HuH-7.5 (cell line): ENCODE measurements around the gene SLC35A5.

Experiments
- DNase-seq: peaks from one replicate; pipeline ENCODE4 v3.0.0; 2011; ENCODE audit warnings: low spot score

SLC35A5 gene

GRCh38 chr3:112572701-112573100, 10.9 kb downstream of the SLC35A5 start:
- no peak for DNase-seq

- no peak for DNase-seq
These were observed 17.4 kb downstream of the SLC35A5 start for GRCh38 chr3:112579232-112579631.

DNA sequence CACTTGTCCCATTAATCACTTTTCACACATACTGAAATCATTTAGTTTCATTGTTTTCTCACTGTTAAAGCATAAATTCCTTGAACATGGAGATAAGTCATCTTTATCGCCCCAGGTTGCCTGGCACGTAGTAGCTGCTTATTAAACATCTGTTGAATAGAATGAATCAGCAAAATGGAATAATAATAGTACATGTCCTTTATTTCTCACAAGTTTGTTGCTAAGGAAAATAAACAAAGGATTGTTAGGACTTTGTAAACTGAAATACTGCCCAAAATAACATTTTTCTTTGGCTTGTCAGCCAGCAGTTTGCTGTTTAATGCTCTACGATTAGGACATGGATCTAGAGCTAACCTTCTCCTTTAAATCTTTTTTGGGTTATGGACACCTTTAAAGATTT, 17.9 kb downstream of the SLC35A5 start:
- no peak for DNase-seq

GRCh38 chr3:112582244-112582874, 20.5 kb downstream of the SLC35A5 start:
- no peak for DNase-seq

DNA sequence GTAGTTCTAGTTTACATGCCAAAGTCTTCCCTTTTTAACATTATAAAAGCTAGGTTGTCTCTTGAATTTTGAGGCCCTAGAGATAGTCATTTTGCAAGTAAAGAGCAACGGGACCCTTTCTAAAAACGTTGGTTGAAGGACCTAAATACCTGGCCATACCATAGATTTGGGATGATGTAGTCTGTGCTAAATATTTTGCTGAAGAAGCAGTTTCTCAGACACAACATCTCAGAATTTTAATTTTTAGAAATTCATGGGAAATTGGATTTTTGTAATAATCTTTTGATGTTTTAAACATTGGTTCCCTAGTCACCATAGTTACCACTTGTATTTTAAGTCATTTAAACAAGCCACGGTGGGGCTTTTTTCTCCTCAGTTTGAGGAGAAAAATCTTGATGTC, 21.3 kb downstream of the SLC35A5 start:
- DNase-seq: no peak

GRCh38 chr3:112585782-112586181, 23.9 kb downstream of the SLC35A5 start:
- no peak for DNase-seq

GRCh38 chr3:112587336-112587735, 25.5 kb downstream of the SLC35A5 start:
- no peak for DNase-seq

DNA sequence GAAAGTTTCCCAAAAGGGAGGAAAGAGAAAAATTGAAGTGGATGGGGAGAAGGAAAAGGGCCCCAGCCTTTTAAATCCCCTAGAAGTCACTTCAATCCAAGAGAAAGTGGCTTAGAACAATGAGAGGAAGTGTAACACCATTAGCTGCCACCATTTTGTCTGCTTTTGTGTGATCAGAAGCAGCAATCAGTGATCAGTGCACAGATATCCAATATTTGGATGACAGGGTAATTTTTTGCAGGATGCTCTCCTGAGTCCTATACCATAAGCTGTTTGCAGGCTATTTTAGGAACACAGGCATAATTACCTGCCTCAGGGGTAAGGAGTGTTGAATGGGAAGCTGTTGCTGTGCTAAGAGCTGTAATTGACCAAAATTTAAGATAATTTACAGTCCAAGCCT, 31.4 kb downstream of the SLC35A5 start:
- no peak for DNase-seq

- DNase-seq: no peak
These were observed 33.0 kb downstream of the SLC35A5 start for GRCh38 chr3:112594856-112595255.

DNA sequence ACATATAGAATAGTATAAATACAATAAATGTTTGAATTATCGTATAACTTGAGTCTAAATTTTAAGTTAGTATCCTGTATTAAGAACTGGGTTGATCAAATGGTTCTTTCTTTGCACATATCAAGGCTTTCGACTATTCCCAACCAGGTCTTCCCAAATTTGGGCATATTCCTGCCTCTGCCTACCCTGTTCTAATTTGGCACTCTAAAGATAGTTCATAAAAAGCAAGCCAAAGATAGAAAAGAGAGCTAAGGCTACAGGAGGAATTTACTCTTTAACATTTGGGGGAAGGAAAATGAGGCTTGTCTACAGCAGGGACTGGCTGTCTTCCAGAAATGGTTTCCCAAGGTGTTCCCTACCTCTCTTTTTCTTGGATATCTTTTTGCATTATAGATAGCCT, 36.1 kb downstream of the SLC35A5 start:
- DNase-seq: no peak

DNA sequence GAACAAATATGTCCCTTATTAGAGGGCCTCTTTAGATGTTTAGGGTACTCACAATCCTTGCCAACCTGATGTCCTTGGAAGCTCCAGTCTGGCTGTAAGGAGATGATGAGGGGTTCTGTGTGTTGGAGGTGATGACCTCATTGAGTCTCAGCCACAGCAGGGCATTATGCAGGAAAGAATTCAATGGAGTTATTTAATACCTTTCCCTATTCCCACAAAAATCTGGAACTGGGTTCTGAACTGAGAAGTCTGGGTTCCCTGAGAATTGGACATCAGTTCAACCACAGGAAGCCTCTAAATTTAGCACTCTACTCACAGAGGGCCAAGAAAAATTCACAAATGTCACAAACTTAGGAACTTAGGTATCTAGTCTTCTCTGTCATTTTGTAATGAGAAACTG, 36.9 kb downstream of the SLC35A5 start:
- DNase-seq: no peak

DNA sequence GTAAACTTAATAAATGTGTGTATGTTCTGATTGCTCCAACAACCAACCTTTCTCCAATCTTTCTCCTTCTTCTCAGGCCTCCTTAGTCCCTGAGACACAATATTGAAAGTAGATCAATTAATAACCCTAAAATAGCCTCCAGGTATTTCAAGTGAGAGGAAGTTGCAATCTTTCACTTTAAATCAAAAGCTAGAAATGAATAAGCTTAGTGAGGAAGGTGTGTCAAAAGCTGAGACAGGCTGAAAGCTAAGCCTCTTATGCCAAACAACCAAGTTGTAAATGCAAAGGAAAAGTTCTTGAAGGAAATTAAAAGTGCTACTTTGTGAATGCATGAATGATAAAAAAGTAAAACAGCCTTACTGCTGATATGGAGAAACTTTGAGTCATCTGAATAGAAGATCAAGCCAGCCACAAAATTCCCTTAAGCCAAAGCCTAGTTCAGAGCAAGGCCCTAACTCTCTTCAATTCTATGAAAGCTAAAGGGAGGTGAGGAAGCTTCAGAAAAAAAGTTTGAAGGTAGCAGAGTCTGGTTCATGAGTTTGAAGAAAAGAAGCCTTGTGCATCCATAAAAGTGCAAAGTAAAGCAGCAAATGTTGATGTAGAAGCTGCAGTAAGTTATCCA, 40.5 kb downstream of the SLC35A5 start:
- DNase-seq: no peak

GRCh38 chr3:112604536-112604935, 42.7 kb downstream of the SLC35A5 start:
- no peak for DNase-seq

DNA sequence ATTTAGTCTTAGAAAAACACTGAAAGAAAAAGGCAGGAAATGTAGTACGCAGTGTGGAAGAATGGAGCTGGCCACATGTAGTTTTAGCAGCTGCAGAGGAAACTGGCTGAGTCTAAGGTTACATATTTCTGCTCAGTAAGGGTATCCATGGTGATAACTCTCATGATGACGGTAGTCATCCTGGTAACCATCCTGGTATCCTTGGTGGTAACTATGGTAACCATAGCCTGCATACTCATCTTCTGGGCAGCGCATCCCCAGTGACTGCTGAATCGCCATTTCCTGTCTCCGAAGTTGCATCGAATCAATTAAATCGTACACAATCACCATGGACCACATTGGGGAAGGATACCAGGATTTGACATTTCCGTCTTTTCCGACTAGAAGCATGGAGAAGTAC, 43.4 kb downstream of the SLC35A5 start:
- DNase-seq: no peak

DNA sequence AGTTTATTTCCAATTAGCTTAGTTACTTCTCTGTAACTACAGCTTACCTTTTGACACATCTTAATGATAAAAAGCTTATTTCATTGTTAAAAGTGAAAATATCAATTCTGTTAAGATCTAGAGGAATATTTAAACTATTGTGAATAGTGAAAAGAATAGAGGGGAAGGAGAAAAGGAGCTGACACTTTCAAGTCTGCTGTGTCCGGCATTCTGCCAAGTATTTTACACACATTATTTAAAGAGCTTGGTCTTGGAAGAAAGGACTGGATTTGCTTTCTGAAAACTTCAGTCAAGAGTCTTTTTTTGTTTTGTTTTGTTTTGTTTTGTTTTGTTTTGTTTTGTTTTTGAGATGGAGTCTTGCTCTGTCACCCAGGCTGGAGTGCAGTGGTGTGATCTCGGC, 44.3 kb downstream of the SLC35A5 start:
- no peak for DNase-seq

GRCh38 chr3:112607863-112608262, 46.0 kb downstream of the SLC35A5 start:
- DNase-seq: no peak

DNA sequence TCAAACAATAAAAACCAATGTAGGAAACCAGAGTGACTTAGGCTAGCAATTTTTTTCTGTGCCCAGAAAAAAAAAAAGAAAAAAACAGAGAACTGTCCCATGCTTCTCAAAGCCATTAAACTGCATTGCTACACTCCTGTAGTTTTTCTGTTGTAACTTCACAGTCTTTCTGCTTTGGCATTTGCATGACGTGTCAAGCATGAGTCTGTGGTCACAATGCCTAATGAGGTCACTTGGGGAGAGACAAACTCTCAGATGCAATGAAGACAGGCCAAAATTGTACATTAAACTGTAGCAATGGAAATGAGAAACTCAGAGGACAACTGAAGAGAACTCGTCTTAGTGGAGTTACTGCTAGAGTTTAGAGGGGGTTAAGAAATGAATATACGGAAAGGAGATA, 48.3 kb downstream of the SLC35A5 start:
- no peak for DNase-seq

GRCh38 chr3:112611752-112612515, 50.1 kb downstream of the SLC35A5 start:
- no peak for DNase-seq

- no peak for DNase-seq
These were observed 54.3 kb downstream of the SLC35A5 start for GRCh38 chr3:112615989-112616731.

GRCh38 chr3:112617285-112617684, 55.4 kb downstream of the SLC35A5 start:
- no peak for DNase-seq

DNA sequence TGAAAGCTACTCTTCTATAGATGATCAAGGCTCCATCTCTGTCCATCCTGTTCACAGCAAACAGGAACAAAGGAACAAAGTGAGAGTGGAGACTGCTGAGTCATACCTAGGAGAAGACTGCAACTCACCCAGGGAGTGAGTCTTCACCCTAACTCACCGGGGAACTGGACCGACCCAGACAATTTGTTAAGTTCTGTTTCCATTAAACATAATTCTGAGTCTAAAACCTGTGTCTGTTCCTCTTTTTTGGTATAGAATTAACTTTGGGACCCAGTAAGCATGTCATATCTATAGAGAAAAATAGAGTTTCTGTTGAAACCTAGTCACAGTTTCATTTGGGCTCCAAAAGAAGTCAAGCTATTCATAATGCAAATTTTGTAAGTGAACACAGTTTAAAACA, 57.5 kb downstream of the SLC35A5 start:
- DNase-seq: no peak

- no peak for DNase-seq
These were observed 61.4 kb downstream of the SLC35A5 start for GRCh38 chr3:112623213-112623612.

DNA sequence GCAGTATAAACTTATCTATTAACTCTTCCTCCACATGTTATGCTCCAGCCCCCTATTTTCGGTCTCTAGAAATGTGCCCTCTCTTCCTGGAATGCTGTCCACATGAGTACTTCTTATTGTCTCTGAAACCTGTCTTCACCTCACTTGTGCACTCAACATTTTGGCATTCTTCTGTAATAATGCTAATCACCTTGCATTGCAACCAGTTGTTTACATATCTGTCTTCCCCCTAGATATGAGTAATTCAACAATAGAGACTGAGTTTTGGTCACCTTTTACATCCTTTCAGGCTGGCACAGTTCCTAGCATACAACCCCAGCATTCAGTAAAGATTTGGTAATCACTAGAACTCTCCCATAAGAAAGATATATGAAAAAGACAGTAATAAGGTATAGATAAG, 61.9 kb downstream of the SLC35A5 start:
- no peak for DNase-seq
